Fibroblast of lung (primary cell): Measurements from ENCODE around the gene SETBP1. TPM values are rescaled to one million over a fixed set of nuclear protein-coding genes. Genes with fewer than 3 reads are reported as not detected.

Experiments
- DNase-seq, 2 donors: peaks; one replicate each; pipeline versions ENCODE4 v3.0.0 to v3.0.0-alpha.2; 2010; ENCODE audit warnings: low read depth in 2 of 2
- H2AFZ ChIP-seq: 2 replicates; pipeline ENCODE4 v1.5.1; 2012; ENCODE audit warnings: low read length, control low read depth, inconsistent platforms
- H3K27ac ChIP-seq: 2 replicates; pipeline ENCODE4 v1.5.1; 2011; ENCODE audit warnings: low read length, control low read depth; ENCODE audit not compliant: insufficient read depth
- H3K27me3 ChIP-seq: 2 replicates; pipeline ENCODE4 v1.5.1; 2011; ENCODE audit warnings: mild to moderate bottlenecking, low read length; ENCODE audit not compliant: control insufficient read depth, insufficient read depth
- H3K36me3 ChIP-seq: 2 replicates; pipeline ENCODE4 v1.5.1; 2011; ENCODE audit warnings: low read length; ENCODE audit not compliant: control insufficient read depth, insufficient read depth
- H3K4me1 ChIP-seq: 2 replicates; pipeline ENCODE4 v1.5.1; 2011; ENCODE audit warnings: low read length; ENCODE audit not compliant: control insufficient read depth, insufficient read depth; ENCODE audit errors: extremely low read depth
- H3K4me2 ChIP-seq: 2 replicates; pipeline ENCODE4 v1.5.1; 2011; ENCODE audit warnings: low read length, control low read depth; ENCODE audit not compliant: insufficient read depth; ENCODE audit errors: extremely low read depth
- H3K4me3 ChIP-seq, 4 experiments: fragments of 200-600 bp in 1 of 4; sonication (generic) in 1 of 4; replicated peaks in 1 of 4; 2 replicates each; pipeline ENCODE4 v1.5.1; 2011 to 2016; ENCODE audit warnings: low read length in 4 of 4, low read depth in 3 of 4, mild to moderate bottlenecking in 3 of 4, control low read depth in 2 of 4, inconsistent platforms in 1 of 4, mixed read lengths in 1 of 4; ENCODE audit not compliant: insufficient read depth in 1 of 4; ENCODE audit errors: control extremely low read depth in 1 of 4
- H3K79me2 ChIP-seq: 2 replicates; pipeline ENCODE4 v1.5.1; 2012; ENCODE audit warnings: mild to moderate bottlenecking, low read length, inconsistent platforms; ENCODE audit not compliant: control insufficient read depth, insufficient read depth
- H3K9ac ChIP-seq: 2 replicates; pipeline ENCODE4 v1.5.1; 2011; ENCODE audit warnings: mild to moderate bottlenecking, low read length, control low read depth; ENCODE audit not compliant: insufficient read depth
- H3K9me3 ChIP-seq: 2 replicates; pipeline ENCODE4 v1.5.1; 2012; ENCODE audit warnings: low read depth, low read length; ENCODE audit not compliant: control insufficient read depth, insufficient read depth
- H4K20me1 ChIP-seq: 2 replicates; pipeline ENCODE4 v1.5.1; 2011; ENCODE audit warnings: low read length; ENCODE audit not compliant: control insufficient read depth, insufficient read depth; ENCODE audit errors: extremely low read depth
- EZH2 ChIP-seq: IDR thresholded peaks from 2 replicates; pipeline ENCODE4 v1.5.1; 2012; ENCODE audit warnings: low read length, control low read depth, mild to moderate bottlenecking; ENCODE audit errors: missing control alignments
- polyA plus RNA-seq, 2 donors: library from polyadenylated mRNA; depleted of rRNA in 1 of 2; stranded (reverse) in 1 of 2; unstranded in 1 of 2; fragments of >200 nt; gene quantifications; 2 replicates each; pipeline ENCODE4 v1.2.1, GENCODE V29; 2011 to 2012; ENCODE audit warnings: missing spikeins in 1 of 2
- total RNA-seq: library from RNA; depleted of rRNA; stranded (reverse); fragments of >200 nt; gene quantifications from 2 replicates; pipeline ENCODE4 v1.2.1, GENCODE V29; 2014
- TF ChIP-seq, protein P1 (sequence below), 2 donors: IDR thresholded peaks in 1 of 2; conservative IDR thresholded peaks in 1 of 2; 1 replicate in 1 of 2; 2 replicates in 1 of 2; pipeline ENCODE4 v1.5.1; 2011 to 2012; ENCODE audit warnings: low read length in 2 of 2, control low read depth in 1 of 2, inconsistent platforms in 1 of 2, low read depth in 1 of 2, mild to moderate bottlenecking in 1 of 2

The SETBP1 gene
- total and polyA plus RNA-seq, 2 donors (not counting 1 experiment from before 2014, with no cell fraction given) = 4.5 to 5.4 TPM

DNA sequence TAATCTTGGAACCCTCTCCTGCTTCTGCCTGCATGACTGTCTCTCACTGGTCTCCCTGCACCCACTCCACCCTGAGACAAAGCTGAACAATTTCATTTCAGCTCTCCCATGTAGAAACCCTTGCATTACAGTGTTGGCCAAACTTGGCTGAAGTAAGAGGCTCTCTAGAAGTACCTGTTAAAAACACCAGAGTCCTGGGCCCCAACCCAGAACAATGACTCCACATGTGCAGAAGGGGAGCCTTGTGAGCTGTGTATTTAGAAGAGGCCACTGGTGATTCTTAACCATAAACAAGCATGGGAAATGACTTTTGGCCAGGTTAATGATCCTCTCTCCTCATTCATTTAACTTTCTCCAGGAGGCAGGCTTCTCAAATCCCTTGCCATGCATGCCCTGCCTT, 254.8 kb downstream of the SETBP1 start:
- no peaks in the 10 kb centered on the region for H3K4me1 ChIP-seq
- DNase-seq = no peak
- no peak overlapping the region for H2AFZ ChIP-seq
- no peaks in the 10 kb centered on the region for H3K79me2 ChIP-seq
- no peaks in the 10 kb centered on the region for H4K20me1 ChIP-seq
- no peaks in the 10 kb centered on the region for H3K27me3 ChIP-seq
- no peak for TF ChIP-seq EZH2
- TF ChIP-seq, protein P1, sequence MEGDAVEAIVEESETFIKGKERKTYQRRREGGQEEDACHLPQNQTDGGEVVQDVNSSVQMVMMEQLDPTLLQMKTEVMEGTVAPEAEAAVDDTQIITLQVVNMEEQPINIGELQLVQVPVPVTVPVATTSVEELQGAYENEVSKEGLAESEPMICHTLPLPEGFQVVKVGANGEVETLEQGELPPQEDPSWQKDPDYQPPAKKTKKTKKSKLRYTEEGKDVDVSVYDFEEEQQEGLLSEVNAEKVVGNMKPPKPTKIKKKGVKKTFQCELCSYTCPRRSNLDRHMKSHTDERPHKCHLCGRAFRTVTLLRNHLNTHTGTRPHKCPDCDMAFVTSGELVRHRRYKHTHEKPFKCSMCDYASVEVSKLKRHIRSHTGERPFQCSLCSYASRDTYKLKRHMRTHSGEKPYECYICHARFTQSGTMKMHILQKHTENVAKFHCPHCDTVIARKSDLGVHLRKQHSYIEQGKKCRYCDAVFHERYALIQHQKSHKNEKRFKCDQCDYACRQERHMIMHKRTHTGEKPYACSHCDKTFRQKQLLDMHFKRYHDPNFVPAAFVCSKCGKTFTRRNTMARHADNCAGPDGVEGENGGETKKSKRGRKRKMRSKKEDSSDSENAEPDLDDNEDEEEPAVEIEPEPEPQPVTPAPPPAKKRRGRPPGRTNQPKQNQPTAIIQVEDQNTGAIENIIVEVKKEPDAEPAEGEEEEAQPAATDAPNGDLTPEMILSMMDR (conservative IDR thresholded peaks at IDR 0.05 in 1 of 2, IDR thresholded peaks at IDR 0.05 in 1 of 2; ENCODE audit: low read depth in 1 of 2, low read length in 2 of 2) = no peak
- no peaks in the 10 kb centered on the region for H3K36me3 ChIP-seq
- no peak overlapping the region for H3K9ac ChIP-seq
- no peaks in the 10 kb centered on the region for H3K9me3 ChIP-seq
- no peak overlapping the region for H3K4me2 ChIP-seq
- no peak overlapping the region for H3K27ac ChIP-seq
- H3K4me3 ChIP-seq = no peak overlapping the region

DNA sequence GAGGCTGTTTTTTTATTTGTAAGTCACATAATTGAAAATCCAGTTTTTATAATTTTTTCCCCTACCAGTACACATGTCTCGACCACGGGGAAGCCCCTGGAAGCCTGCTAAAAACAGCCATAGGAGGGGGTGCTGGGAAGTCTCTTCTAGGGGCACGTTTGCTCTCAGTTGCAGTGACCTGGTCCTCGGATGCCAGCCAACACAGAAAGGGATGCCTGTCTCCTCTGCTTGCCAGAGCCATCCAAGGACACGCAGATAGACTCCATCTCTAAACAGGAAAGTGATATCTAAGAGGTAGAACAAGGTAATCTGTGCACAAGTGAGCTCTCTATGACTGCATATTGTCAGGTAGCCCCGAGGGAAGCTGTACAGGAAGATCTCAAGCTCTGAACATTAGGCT, 255.8 kb downstream of the SETBP1 start:
- H3K9ac ChIP-seq = no peak overlapping the region
- no peak overlapping the region for H3K27ac ChIP-seq
- H3K4me3 ChIP-seq = no peak overlapping the region
- no peaks in the 10 kb centered on the region for H3K27me3 ChIP-seq
- no peaks in the 10 kb centered on the region for H4K20me1 ChIP-seq
- H3K9me3 ChIP-seq = no peaks in the 10 kb centered on the region
- no peak for DNase-seq
- H3K4me1 ChIP-seq = no peaks in the 10 kb centered on the region
- no peak overlapping the region for H3K4me2 ChIP-seq
- no peak for TF ChIP-seq EZH2
- TF ChIP-seq, protein P1 (conservative IDR thresholded peaks at IDR 0.05 in 1 of 2, IDR thresholded peaks at IDR 0.05 in 1 of 2; ENCODE audit: low read depth in 1 of 2, low read length in 2 of 2) = no peak
- H3K79me2 ChIP-seq = no peaks in the 10 kb centered on the region
- H2AFZ ChIP-seq = no peak overlapping the region
- no peaks in the 10 kb centered on the region for H3K36me3 ChIP-seq

DNA sequence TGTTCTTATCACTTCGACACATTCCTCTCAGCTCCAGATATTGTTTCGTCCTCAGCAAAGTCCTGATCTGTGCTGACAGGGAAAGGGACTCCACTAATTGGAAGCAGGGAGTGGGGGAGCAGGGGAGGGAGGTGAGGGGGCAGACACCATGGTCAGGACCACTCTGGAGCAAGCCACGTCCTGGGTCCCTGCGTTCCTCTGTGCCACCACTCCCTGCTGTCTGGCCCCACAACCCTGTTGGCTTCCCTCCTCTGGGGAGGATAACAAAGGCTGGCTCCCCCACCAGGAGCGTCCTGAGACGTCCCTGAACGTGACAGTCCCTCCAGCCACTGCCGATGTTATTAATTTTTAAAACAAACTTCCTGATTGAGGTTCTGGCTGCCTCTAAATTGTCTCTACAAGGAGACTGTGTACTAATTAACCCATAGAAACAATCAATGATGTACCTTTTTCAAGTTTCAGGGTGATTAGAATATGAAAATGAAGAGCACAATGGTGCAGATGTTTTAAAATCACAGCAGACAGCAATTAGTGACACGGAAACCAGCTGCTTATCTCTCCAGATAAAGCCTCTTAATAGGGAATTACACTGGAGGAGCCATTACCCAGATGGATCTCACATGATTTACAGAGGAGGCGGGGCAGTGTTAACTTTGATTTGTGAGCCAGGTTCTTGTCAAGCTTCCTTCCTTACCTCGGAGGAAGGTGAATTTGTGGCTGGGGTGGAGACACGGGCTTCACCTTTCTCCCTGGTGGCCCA, 257.5 kb downstream of the SETBP1 start:
- Histone ChIP-seq H3K36me3 (no peaks in the 10 kb centered on the region), H2AFZ (no peak overlapping the region), H3K9me3 (no peaks in the 10 kb centered on the region), H4K20me1 (no peaks in the 10 kb centered on the region), H3K27me3 (no peaks in the 10 kb centered on the region), H3K4me3 (no peak overlapping the region), H3K4me1 (no peaks in the 10 kb centered on the region), H3K9ac (no peak overlapping the region), H3K79me2 (no peaks in the 10 kb centered on the region), H3K4me2 (no peak overlapping the region), H3K27ac (no peak overlapping the region)
- no peak for DNase-seq
- no peak for TF ChIP-seq EZH2
- TF ChIP-seq, protein P1 (conservative IDR thresholded peaks at IDR 0.05 in 1 of 2, IDR thresholded peaks at IDR 0.05 in 1 of 2; ENCODE audit: low read depth in 1 of 2, low read length in 2 of 2) = no peak
